Putamen (tissue), 1 donor: ENCODE measurements around the gene RPS15.

Source experiments
- DNase-seq: peaks from one replicate; pipeline ENCODE4 v3.0.0-alpha.2; 2016; ENCODE audit warnings: low spot score

The RPS15 gene

GRCh38 chr19:1453525-1454364 is 15.5 kb downstream of the RPS15 start:
- DNase-seq, result peak; percentile 97

DNA sequence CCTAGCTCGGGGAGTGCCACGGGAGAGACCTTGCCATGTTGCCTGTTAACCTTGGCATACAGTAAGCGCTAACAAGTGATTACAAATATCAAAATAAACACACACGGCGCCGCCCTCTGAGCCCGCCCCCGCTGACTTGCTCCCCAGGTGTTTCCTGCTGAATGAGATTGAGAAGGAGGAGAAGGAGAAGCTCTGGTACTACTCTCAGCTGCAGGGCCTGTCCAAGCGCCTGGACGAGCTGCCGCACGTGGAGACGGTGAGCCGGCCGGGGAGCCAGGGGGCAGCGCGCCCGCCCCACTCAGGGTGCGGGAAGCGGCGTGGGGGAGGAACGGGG is 16.8 kb downstream of the RPS15 start:
- DNase-seq, result no peak

DNA sequence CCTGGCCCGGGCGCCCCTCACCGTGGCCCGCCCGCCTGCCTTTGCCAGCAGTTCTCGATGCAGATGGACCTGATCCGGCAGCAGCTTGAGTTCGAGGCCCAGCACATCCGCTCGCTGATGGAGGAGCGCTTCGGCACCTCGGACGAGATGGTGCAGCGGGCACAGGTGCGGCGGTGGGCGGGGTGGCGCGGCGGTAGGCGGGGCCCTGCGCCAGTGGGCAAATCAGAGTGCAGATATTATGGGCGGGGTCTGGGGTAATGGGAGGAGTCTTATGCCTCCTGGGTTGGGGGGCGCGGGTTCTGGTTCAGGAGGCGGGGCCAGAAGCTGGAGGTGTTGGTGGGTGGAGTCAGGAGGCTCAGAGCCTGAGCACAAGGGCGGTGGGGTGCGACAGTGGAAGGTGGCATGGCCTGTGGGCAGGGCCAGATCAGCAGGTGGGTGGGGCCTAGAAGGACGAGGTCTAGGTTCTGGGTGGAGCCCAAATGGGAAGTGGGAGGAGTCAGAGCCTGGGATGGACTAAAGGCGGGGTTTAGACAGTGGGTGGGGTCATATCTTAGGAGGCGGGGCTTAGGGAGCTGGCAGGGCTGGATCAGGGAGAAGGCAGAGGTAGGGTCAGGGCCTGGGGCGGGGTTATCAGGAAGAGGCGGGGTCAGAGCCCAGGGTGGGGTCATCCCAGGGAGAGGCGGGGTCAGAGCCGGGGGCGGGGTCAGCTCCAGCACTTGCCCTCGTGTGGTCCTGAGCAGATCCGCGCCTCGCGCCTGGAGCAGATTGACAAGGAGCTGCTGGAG is 17.3 kb downstream of the RPS15 start:
- peak; percentile 67 for DNase-seq

DNA sequence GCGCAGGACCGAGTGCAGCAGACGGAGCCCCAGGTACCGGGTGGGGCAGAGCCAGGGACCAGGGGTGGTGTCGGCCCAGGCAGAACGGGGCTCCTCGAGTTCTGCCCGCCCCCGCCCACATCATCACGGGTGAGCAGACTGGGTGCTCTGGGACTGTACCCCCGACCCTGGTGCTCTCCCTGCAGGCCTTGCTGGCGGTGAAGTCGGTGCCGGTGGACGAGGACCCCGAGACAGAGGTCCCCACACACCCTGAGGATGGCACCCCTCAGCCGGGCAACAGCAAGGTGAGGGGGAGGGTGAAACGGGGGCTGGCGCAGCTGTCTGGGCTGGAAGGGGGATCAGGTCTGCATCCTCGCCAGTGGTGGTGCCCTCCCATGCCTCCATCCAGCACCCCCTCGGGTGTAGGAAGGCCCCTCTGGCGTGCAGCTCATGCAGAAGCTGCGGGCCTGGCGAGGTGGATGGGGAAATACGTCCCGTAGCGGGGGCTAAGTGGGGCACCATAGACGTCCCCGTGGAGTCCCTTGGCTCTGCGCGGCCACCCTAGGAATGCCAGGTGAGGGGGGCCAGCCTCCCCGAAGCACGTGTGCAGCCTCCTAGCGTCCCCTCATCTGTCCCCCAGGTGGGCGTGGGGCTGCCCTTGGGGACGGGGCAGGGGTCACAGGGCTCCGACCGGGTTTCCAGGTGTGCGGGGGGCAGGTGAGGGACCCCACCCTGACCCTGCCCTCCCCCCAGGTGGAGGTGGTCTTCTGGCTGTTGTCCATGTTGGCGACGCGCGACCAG is 18.1 kb downstream of the RPS15 start:
- DNase-seq, result no peak

- DNase-seq, result no peak
These were observed 19.0 kb downstream of the RPS15 start for GRCh38 chr19:1457031-1457739.

GRCh38 chr19:1457892-1458291 is 19.7 kb downstream of the RPS15 start:
- DNase-seq, result no peak

DNA sequence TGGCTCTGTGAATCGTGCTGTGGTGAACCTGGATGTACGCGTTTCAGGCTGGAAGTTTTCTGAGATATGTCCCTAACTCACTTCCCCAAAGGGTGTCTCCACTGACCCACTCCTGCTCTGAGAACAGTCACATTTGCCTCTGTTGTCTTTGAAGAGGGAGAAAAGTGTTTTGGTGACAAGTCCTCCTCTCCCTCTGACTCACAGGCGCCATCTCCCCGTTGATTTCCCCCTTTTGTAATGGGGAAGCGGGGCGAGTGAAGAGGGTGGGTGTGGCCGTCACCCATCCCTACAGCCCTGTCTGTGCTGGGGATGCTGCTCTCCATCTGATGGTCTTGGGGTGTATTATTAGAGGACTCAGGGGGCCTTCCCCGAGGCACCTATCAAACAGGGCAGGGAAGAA is 21.3 kb downstream of the RPS15 start:
- no peak for DNase-seq

DNA sequence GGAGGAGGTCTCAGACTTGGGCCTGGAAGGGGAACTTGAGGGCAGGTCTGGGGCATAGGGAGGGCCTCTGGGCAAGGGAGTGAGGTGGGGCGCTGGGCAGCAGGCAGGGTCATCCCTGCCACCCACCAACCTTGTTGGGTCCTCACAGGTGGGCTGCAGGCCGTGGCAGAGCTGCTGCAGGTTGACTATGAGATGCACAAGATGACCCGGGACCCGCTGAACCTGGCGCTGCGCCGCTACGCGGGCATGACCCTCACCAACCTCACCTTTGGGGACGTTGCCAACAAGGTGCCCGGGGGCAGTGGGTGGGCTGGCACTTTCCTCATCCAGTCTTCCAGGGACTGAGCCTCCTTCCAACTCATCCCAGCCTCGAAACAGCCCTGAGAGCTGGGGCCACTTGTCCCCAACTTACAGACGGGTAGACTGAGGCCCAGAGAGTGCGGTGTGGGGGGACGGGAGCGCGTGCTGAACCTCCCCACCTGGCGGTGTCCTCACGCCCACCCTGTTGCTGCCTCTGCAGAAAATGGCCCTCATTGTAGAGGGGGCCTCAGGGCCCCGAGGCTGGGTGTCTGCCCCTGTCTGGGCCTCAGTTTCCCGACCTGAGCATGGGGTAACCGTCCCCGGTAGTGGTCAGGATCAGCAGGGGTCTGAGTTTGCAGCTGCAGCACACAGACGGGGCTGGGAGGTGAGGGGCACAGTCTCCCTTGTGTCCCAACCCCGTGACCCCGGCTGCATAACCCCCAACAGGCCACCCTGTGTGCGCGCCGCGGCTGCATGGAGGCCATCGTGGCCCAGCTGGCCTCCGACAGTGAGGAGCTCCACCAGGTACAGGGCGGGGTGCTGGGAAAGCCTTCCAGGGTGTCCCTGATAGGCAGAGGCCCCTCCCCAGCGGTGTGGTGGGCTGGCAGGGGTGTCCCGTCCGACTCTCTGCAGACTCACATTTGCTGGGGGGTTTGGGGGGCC is 22.1 kb downstream of the RPS15 start:
- DNase-seq, result no peak

DNA sequence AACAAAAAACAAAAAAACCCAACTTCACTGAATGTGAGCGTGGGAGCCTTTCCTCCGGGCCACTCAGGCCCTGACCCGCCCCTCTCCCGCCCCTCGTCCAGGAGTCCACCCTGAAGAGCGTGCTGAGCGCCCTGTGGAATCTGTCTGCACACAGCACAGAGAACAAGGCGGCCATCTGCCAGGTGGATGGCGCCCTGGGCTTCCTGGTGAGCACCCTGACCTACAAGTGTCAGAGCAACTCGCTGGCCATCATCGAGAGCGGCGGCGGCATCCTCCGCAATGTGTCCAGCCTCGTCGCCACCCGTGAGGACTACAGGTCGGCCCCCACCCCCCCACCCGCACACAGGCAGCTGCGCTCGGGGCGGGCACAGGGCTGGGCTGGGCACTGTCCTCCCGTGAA is 23.7 kb downstream of the RPS15 start:
- DNase-seq, result no peak

DNA sequence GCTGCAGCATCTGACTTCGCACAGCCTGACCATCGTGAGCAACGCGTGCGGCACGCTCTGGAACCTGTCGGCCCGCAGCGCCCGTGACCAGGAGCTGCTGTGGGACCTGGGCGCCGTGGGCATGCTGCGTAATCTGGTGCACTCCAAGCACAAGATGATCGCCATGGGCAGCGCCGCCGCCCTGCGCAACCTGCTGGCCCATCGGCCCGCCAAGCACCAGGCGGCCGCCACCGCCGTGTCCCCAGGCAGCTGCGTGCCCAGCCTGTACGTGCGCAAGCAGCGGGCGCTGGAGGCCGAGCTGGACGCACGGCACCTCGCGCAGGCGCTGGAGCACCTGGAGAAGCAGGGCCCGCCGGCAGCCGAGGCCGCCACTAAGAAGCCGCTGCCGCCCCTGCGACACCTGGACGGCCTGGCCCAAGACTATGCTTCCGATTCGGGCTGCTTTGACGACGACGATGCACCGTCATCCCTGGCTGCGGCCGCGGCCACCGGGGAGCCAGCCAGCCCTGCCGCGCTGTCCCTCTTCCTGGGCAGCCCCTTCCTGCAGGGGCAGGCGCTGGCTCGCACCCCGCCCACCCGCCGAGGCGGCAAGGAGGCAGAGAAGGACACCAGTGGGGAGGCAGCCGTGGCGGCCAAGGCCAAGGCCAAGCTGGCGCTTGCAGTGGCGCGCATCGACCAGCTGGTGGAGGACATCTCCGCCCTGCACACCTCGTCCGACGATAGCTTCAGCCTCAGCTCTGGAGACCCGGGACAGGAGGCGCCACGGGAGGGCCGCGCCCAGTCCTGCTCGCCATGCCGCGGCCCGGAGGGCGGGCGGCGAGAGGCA is 27.2 kb downstream of the RPS15 start:
- DNase-seq, result no peak

- no peak for DNase-seq
These were observed 27.8 kb downstream of the RPS15 start for GRCh38 chr19:1466018-1466460.

DNA sequence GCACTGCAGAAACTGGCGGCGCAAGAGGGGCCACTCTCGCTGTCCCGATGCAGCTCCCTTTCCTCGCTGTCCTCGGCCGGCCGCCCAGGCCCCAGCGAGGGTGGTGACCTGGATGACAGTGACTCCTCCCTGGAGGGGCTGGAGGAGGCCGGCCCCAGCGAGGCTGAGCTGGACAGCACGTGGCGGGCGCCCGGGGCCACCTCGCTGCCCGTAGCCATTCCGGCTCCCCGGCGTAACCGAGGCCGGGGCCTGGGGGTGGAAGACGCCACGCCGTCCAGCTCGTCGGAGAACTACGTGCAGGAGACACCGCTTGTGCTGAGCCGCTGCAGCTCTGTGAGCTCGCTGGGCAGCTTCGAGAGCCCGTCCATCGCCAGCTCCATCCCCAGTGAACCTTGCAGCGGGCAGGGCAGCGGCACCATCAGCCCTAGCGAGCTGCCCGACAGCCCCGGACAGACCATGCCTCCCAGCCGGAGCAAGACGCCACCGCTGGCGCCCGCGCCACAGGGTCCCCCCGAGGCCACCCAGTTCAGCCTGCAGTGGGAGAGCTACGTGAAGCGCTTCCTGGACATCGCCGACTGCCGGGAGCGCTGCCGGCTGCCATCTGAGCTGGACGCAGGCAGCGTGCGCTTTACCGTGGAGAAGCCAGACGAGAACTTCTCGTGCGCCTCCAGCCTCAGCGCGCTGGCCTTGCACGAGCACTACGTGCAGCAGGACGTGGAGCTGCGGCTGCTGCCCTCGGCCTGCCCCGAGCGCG is 28.4 kb downstream of the RPS15 start:
- no peak for DNase-seq

GRCh38 chr19:1467215-1467489 is 29.0 kb downstream of the RPS15 start:
- DNase-seq, result no peak

DNA sequence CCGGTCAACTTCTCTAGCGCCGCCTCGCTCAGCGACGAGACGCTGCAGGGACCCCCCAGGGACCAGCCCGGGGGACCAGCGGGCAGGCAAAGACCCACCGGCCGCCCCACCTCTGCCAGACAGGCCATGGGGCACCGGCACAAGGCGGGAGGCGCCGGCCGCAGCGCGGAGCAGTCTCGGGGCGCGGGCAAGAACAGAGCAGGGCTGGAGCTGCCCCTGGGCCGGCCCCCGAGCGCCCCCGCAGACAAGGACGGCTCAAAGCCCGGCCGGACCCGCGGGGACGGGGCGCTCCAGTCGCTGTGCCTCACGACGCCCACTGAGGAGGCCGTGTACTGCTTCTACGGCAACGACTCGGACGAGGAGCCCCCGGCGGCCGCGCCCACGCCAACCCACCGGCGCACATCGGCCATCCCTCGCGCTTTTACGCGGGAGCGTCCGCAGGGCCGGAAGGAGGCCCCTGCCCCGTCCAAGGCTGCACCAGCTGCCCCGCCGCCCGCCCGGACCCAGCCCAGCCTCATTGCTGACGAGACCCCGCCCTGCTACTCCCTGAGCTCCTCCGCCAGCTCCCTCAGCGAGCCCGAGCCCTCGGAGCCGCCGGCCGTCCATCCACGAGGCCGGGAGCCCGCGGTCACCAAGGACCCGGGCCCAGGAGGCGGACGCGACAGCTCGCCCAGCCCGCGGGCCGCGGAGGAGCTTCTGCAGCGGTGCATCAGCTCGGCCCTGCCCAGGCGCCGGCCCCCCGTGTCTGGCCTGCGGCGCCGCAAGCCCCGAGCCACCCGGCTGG is 29.5 kb downstream of the RPS15 start:
- DNase-seq, result no peak

DNA sequence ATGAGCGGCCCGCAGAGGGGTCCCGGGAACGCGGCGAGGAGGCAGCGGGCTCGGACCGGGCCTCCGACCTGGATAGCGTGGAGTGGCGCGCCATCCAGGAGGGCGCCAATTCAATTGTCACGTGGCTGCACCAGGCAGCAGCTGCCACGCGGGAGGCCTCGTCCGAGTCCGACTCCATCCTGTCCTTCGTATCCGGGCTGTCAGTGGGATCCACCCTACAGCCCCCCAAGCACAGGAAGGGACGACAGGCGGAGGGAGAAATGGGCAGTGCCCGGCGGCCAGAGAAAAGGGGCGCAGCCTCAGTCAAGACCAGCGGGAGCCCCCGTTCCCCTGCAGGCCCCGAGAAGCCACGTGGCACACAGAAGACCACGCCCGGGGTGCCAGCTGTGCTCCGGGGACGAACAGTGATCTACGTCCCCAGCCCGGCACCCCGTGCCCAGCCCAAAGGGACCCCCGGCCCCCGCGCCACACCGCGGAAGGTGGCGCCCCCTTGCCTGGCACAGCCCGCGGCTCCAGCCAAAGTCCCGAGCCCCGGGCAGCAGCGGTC is 30.2 kb downstream of the RPS15 start:
- no peak for DNase-seq

DNA sequence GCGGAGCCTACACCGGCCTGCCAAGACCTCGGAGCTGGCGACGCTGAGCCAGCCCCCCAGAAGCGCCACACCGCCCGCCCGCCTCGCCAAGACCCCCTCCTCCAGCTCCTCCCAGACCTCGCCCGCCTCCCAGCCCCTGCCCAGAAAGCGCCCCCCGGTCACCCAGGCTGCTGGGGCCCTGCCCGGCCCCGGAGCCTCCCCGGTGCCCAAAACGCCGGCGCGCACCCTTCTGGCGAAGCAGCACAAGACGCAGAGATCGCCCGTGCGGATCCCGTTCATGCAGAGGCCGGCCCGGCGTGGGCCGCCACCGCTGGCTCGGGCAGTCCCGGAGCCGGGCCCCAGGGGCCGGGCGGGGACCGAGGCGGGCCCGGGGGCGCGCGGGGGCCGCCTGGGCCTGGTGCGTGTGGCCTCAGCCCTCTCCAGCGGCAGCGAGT is 30.6 kb downstream of the RPS15 start:
- DNase-seq, result no peak

DNA sequence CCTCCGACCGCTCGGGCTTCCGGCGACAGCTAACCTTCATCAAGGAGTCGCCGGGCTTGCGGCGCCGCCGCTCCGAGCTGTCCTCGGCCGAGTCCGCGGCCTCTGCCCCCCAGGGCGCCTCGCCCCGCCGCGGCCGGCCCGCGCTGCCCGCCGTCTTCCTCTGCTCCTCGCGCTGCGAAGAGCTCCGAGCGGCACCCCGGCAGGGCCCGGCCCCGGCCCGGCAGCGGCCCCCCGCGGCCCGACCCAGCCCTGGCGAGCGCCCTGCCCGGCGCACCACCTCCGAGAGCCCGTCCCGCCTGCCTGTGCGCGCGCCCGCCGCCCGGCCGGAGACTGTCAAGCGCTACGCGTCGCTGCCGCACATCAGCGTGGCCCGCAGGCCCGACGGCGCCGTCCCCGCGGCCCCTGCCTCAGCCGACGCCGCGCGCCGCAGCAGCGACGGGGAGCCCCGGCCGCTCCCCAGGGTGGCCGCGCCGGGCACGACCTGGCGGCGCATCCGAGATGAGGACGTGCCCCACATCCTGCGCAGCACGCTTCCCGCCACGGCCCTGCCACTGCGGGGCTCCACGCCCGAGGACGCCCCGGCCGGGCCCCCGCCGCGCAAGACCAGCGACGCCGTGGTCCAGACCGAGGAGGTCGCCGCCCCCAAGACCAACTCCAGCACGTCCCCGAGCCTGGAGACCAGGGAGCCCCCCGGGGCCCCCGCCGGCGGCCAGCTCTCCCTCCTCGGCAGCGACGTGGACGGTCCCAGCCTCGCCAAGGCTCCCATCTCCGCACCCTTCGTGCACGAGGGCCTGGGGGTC is 31.3 kb downstream of the RPS15 start:
- no peak for DNase-seq

- DNase-seq, result no peak
These were observed 31.8 kb downstream of the RPS15 start for GRCh38 chr19:1470055-1470304.
